ENCODE measurements around the gene METTL18.

The METTL18 gene

DNA sequence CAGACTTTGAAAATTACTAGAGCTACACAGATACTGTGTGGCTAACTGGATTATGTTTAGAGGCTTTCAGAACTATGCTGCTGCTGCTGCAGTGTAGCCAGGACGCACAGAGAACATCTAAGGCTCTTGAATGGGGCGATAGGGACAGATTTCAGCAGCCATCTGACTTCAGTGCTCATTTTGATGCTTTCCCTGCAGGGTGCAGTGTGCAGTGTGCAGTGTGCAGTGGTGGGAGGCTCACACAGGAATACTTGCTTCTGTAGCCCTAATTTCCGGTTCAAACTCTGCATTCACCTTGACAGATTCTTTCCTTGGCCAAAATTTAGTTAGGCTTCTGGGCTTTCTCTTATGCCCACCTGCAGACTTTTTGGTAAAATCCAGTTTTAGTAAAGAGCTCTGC lies 7.7 kb downstream of the METTL18 start:
- no peak for DNase-seq

- DNase-seq, result no peak
Measured at GRCh38 chr1:169785267-169785666, 9.4 kb downstream of the METTL18 start.

GRCh38 chr1:169784102-169784501 lies 10.6 kb downstream of the METTL18 start:
- DNase-seq, result no peak

GRCh38 chr1:169782596-169782995 lies 12.1 kb downstream of the METTL18 start:
- DNase-seq, result no peak

DNA sequence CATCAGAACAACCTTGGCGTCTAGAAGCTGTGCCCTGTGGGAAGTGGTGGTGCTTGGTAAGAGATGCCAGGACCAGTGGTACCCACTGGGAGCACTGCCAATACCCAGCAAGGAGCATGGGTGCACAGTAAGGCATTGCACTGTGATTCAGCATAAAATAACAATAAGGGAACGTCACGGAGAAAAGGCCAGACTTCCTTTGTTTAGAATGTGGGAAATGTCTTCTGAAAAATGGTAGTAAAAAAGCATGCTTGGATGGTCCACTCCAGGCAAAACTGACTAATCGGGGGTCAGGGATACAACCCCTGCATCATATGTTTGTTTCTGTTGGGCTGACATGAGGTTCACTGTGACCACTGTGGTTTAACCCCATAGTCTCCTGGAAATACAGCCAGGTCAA lies 14.7 kb downstream of the METTL18 start:
- no peak for DNase-seq

- DNase-seq, result no peak
Measured at GRCh38 chr1:169779150-169779549, 15.6 kb downstream of the METTL18 start.

- no peak for DNase-seq
Measured at GRCh38 chr1:169776440-169776839, 18.3 kb downstream of the METTL18 start.

- no peak for DNase-seq
Measured at GRCh38 chr1:169768161-169768560, 26.5 kb downstream of the METTL18 start.

GRCh38 chr1:169765580-169766331 lies 29.0 kb downstream of the METTL18 start:
- no peak for DNase-seq

- no peak for DNase-seq
Measured at GRCh38 chr1:169764919-169765318, 29.8 kb downstream of the METTL18 start.

DNA sequence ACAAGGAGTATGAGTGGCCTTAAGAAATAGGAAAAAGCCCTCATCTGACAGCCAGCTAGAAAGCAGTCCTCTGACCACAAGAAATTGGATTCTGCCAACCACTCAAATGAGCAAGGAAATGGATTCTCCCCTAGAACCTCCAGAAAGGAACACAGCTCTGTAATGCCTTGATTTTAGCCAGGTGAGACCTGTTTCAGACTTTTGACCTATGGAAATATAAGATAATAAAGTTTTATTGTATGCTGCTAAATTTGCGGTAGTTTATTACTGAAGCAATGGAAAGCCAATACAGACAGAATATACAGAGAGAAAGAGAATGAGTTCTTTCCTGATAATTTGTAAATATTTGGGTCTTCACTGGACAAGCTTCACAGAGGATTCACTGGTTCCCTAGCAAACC lies 32.0 kb downstream of the METTL18 start:
- DNase-seq, result no peak

DNA sequence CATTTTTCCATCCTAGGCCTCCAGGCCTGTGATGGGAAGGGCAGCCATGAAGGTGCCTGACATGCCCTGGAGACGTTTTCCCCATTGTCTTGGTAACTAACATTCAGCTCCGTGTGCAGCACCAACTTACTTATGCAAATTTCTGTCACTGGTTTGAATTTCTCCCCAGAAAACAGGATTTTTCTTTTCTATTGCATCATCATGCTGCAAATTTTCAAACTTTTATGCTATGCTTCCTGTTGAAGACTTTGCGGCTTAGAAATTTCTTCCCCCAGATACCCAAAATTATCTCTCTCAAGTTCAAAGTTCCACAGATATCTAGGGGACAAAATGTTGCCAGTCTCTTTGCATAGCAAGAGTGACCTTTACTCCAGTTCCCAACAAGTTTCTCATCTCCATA lies 35.7 kb downstream of the METTL18 start:
- no peak for DNase-seq

DNA sequence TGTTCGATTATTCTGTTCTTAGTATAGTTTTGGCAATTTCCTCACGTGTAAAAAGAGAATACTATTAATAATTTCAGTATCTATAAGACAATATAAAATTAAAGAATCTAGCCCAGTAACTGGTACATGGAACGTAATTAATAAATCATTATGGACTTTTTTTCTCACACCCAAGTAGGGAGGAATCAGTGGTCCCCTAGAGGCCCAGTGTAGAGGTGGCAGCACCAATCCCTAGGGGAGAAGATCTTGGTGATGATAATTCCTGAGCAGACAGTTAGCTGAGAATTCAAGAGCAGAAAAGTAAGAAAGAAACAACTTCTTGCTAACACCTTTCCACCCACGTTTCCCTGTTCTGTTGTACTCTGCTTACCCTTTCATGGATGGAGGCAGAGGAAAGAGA lies 41.2 kb downstream of the METTL18 start:
- no peak for DNase-seq

- DNase-seq, result no peak
Measured at GRCh38 chr1:169750041-169750440, 44.7 kb downstream of the METTL18 start.

DNA sequence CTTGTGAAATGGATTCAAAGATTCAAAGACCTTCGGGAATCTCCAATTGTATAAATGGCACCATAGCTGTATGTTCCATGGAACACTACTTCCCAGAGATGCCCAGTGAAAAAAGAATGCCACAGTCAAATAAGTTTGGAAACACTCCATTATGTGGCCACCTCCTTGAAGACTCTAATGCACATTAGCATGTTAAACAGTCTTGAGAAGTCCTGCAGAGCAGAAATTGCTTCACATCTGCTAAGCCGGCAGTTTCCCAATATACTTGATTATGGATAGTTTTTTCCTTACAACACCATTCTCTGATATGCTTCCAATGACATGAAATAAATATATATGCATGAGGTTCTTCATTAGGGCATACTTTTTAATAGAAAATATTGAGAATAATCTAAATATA lies 48.2 kb downstream of the METTL18 start:
- DNase-seq, result no peak

GRCh38 chr1:169745015-169745861 lies 49.5 kb downstream of the METTL18 start:
- no peak for DNase-seq

All from hypothalamus (tissue), 51 donors.